SK-N-SH (cell line): Measurements from ENCODE around the gene FADS2.

ENCODE experiments used
- CTCF ChIP-seq: fragments of 200-600 bp; sonication (generic); IDR thresholded peaks from 2 replicates; pipeline ENCODE4 v1.6.1; 2017; ENCODE audit warnings: antibody characterized with exemption, mild to moderate bottlenecking, moderate library complexity
- RAD21 ChIP-seq: IDR thresholded peaks from 2 replicates; pipeline ENCODE4 v1.6.1; 2012; ENCODE audit warnings: mild to moderate bottlenecking, low read length
- REST ChIP-seq: IDR thresholded peaks from 2 replicates; pipeline ENCODE4 v1.6.1; 2012; ENCODE audit warnings: mild to moderate bottlenecking, low read depth, low read length, moderate library complexity
- SIN3A ChIP-seq: IDR thresholded peaks from 2 replicates; pipeline ENCODE4 v1.6.1; 2012; ENCODE audit warnings: low read depth, mild to moderate bottlenecking, low read length, moderate library complexity, borderline replicate concordance
- ZBTB33 ChIP-seq: IDR thresholded peaks from 2 replicates; pipeline ENCODE4 v1.4.0; 2012; ENCODE audit warnings: low read depth, borderline replicate concordance

GRCh38 chr11:61840371-61840770 lies 12.3 kb downstream of the FADS2 start:
- TF ChIP-seq ZBTB33 (no peak), CTCF (no peak), SIN3A (no peak), REST (no peak), RAD21 (no peak)
